SK-N-SH (cell line): ENCODE measurements around the gene ZNF684.

Source experiments
- JUND ChIP-seq: IDR thresholded peaks from 2 replicates; pipeline ENCODE4 v1.4.0; 2012
- POLR2AphosphoS5 ChIP-seq: IDR thresholded peaks from 2 replicates; pipeline ENCODE4 v1.6.1; 2012; ENCODE audit warnings: low read depth, low read length
- USF2 ChIP-seq: fragments of 150-350 bp; IDR thresholded peaks from 2 replicates; pipeline ENCODE4 v1.6.1; 2017; ENCODE audit warnings: antibody characterized with exemption, low read length, low read depth, borderline replicate concordance
- TF ChIP-seq, protein P1 (sequence below): fragments of 200-600 bp; sonication (generic); IDR thresholded peaks from 2 replicates; pipeline ENCODE4 v1.6.1; 2017; ENCODE audit warnings: antibody characterized with exemption, mild to moderate bottlenecking, moderate library complexity

DNA sequence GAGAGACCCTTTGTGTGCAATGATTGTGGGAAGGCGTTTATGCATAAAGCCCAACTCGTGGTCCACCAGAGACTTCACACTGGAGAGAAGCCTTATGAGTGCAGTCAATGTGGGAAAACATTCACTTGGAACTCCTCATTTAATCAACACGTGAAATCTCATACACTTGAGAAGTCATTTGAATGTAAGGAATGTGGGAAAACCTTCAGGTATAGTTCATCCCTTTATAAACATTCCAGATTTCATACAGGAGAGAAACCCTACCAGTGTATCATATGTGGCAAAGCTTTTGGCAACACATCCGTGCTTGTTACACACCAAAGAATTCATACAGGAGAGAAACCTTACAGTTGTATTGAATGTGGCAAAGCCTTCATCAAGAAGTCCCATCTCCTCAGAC lies 15.5 kb downstream of the ZNF684 start:
- TF ChIP-seq, protein P1, sequence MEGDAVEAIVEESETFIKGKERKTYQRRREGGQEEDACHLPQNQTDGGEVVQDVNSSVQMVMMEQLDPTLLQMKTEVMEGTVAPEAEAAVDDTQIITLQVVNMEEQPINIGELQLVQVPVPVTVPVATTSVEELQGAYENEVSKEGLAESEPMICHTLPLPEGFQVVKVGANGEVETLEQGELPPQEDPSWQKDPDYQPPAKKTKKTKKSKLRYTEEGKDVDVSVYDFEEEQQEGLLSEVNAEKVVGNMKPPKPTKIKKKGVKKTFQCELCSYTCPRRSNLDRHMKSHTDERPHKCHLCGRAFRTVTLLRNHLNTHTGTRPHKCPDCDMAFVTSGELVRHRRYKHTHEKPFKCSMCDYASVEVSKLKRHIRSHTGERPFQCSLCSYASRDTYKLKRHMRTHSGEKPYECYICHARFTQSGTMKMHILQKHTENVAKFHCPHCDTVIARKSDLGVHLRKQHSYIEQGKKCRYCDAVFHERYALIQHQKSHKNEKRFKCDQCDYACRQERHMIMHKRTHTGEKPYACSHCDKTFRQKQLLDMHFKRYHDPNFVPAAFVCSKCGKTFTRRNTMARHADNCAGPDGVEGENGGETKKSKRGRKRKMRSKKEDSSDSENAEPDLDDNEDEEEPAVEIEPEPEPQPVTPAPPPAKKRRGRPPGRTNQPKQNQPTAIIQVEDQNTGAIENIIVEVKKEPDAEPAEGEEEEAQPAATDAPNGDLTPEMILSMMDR, result no peak
- TF ChIP-seq JUND (no peak), POLR2AphosphoS5 (no peak), USF2 (no peak)
